ENCODE results near the gene PDCD1LG2. TPM values are rescaled to one million over a fixed set of nuclear protein-coding genes. Genes with fewer than 3 reads are reported as not detected.

The PDCD1LG2 gene
- total and polyA plus RNA-seq, 2 experiments from 2014 or later: not detected

- TF ChIP-seq ETS1 (IDR thresholded peaks at IDR 0.05) (no peak), NANOG (IDR thresholded peaks at IDR 0.05; ENCODE audit: borderline replicate concordance) (no peak), JUNB (IDR thresholded peaks at IDR 0.05; ENCODE audit: unreplicated experiment) (no peak)
Observed at GRCh38 chr9:5554254-5554653, 43.9 kb downstream of the PDCD1LG2 start (continued).

- TF ChIP-seq ETS1 (IDR thresholded peaks at IDR 0.05) (no peak), STAT1 (IDR thresholded peaks at IDR 0.05; ENCODE audit: unreplicated experiment) (no peak), REST (IDR thresholded peaks at IDR 0.05; ENCODE audit: unreplicated experiment) (no peak), CTCF (conservative IDR thresholded peaks at IDR 0.05; ENCODE audit: low read depth in 2 of 2) (no peak), ZNF331 (CRISPR knock-in tag; IDR thresholded peaks at IDR 0.05; ENCODE audit: low read depth) (no peak), CREB1 (CRISPR knock-in tag; IDR thresholded peaks at IDR 0.05; ENCODE audit: low read depth) (no peak), EZH2 (IDR thresholded peaks at IDR 0.05; ENCODE audit: low read depth, unreplicated experiment) (no peak), ZNF114 (CRISPR knock-in tag; IDR thresholded peaks at IDR 0.05) (no peak)
- Mint-ChIP-seq H3K27me3 (ENCODE audit: insufficient read depth, low read depth, poor library complexity) (peaks cover 2% of the 10 kb centered on the region), H3K4me3 (no peak overlapping the region), H3K36me3 (ENCODE audit: low read depth) (no peaks in the 10 kb centered on the region), H3K27ac (no peak overlapping the region), H3K4me1 (no peaks in the 10 kb centered on the region), H3K9me3 (no peaks in the 10 kb centered on the region)
- Histone ChIP-seq H3K4me3 (no peak overlapping the region), H3K27me3 (ENCODE audit: insufficient read depth) (no peaks in the 10 kb centered on the region; the same call in 1 of the 2 replicates), H3F3A (replicated peaks; ENCODE audit: low read depth) (no peaks in the 10 kb centered on the region), H3K79me2 (replicated peaks; ENCODE audit: insufficient read depth) (no peaks in the 10 kb centered on the region), H3K36me3 (ENCODE audit: insufficient read depth) (no peaks in the 10 kb centered on the region), H2AFZ (no peak overlapping the region), H3K9me2 (ENCODE audit: insufficient read depth) (0 out of 2 replicates have a peak, but pooled peaks cover 2% of the 10 kb centered on the region), H3K4me1 (ENCODE audit: insufficient read depth) (no peaks in the 10 kb centered on the region), H4K20me1 (replicated peaks; ENCODE audit: insufficient read depth) (no peaks in the 10 kb centered on the region), H3K27ac (ENCODE audit: low read depth) (no peak overlapping the region), H3K4me2 (no peak overlapping the region)
- ATAC-seq (no peak), DNase-seq (ENCODE audit: low spot score) (no peak)
Observed at GRCh38 chr9:5556101-5556705, 45.9 kb downstream of the PDCD1LG2 start.

All from GM23338 (cell line).